HFF-Myc (cell line): ENCODE data around the gene SIGLEC8.

Experiments
- DNase-seq: peaks from one replicate; pipeline ENCODE4 v3.0.0-alpha.2; 2011; ENCODE audit warnings: low read depth; ENCODE audit errors: extremely low read depth
- H3K4me3 ChIP-seq: replicated peaks from 2 replicates; pipeline ENCODE4 v1.5.1; 2011; ENCODE audit warnings: low read depth, mild to moderate bottlenecking, control low read depth, low read length
- TF ChIP-seq, protein P1 (sequence below): IDR thresholded peaks from 2 replicates; pipeline ENCODE4 v1.5.1; 2012; ENCODE audit warnings: mild to moderate bottlenecking, low read depth, low read length, control low read depth; ENCODE audit errors: missing control alignments

SIGLEC8 gene

GRCh38 chr19:51458051-51458645 is at the start of gene SIGLEC8:
Gene SIGLEC8 (minus strand): TSS chr19:51458454. CDS start chr19:51458387, 67 bp downstream.
- TF ChIP-seq, protein P1, sequence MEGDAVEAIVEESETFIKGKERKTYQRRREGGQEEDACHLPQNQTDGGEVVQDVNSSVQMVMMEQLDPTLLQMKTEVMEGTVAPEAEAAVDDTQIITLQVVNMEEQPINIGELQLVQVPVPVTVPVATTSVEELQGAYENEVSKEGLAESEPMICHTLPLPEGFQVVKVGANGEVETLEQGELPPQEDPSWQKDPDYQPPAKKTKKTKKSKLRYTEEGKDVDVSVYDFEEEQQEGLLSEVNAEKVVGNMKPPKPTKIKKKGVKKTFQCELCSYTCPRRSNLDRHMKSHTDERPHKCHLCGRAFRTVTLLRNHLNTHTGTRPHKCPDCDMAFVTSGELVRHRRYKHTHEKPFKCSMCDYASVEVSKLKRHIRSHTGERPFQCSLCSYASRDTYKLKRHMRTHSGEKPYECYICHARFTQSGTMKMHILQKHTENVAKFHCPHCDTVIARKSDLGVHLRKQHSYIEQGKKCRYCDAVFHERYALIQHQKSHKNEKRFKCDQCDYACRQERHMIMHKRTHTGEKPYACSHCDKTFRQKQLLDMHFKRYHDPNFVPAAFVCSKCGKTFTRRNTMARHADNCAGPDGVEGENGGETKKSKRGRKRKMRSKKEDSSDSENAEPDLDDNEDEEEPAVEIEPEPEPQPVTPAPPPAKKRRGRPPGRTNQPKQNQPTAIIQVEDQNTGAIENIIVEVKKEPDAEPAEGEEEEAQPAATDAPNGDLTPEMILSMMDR = no peak
- DNase-seq = no peak
- no peak within 1 kb of the TSS for H3K4me3 ChIP-seq

DNA sequence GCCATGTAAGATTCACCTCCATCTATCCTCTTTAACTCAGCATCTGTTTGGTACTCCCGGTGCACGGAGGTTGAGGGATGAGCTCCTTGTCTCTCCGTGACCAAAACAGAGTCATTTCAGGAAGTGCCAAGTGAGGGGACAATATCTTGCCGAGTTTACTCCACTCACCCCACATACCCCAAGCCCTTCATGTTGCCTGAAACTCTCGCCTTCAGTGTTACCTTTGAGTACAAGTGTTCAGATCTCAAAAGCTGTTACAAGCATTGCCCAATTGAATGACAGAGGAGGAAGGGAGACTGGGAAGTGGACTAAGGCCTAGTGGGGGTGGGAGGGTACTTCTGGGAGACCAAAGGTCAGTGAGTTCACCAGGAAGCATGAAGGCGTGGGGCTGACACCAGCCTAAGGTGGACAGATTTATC is 49.4 kb upstream of the SIGLEC8 start:
- no peak overlapping the region for H3K4me3 ChIP-seq
- TF ChIP-seq, protein P1 = no peak
- no peak for DNase-seq

GRCh38 chr19:51507192-51507591 is 48.9 kb upstream of the SIGLEC8 start:
- H3K4me3 ChIP-seq = no peak overlapping the region
- TF ChIP-seq, protein P1 = no peak
- no peak for DNase-seq

DNA sequence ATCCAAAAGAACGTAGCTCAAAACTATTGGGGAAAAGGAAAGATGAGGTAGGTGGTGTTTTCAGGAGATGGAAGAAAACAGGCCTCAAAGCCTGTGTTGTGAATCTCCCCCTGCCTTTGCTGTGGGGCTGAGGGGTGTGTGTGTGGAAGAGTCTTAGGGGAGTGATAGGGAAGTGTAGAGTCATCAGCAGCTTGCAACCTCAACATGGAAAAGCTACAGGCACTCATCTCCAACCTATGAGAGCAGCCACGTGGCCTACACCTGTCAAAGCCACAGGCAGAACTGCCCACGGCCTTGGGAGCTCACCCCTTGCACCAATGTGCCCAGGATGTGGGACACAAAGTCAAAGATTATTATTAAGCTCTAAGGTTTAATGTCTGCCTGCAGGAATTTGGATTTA is 47.6 kb upstream of the SIGLEC8 start:
- TF ChIP-seq, protein P1 = no peak
- DNase-seq = no peak
- no peak overlapping the region for H3K4me3 ChIP-seq

DNA sequence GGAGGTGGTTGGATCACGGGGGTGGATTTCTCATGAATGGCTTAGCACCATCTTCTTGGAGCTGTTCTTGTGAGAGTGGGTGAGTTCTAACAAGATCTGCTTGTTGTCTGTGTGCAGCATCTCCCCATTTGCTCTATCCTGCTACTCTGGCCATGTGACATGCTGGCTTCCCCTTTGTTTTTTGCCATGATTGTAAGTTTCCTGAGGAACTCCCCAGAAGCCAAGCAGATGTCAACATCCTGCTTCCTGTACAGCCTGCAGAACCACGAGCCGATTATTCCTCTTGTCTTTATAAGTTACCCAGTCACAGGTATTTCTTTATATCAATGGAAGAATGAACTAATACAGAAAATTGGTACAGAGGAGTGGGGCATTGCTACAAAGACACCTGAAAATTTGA is 45.6 kb upstream of the SIGLEC8 start:
- no peak overlapping the region for H3K4me3 ChIP-seq
- TF ChIP-seq, protein P1 = no peak
- no peak for DNase-seq

DNA sequence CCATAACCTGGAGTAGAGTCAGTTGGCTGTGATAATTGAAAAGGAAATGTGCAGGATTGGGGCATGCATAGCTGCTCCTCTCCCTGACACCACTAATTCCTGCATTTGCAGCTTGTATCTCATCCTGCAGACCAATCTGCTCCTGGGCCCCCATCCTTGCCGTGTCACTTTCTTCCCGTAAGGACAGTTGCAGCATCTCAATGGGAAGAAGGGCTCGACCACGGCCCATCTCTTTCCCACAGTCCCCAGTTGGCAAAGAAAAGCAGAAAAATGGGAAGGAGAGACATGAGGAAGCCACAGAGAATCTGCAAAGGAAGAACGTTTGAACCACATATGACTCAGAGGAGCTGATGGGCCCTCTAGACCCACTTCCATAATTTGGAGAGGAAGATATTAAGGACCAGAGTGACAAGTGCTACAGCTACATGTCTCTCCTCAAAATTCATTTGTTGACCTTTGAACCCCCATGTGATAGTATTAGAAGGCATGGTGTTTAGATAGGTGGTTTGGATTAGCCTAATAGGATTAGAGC is 45.1 kb upstream of the SIGLEC8 start:
- DNase-seq = no peak
- H3K4me3 ChIP-seq = no peak overlapping the region
- TF ChIP-seq, protein P1 = no peak
